ENCODE data around the gene EDNRB.

- no peak for TF ChIP-seq CTCF (IDR thresholded peaks at IDR 0.05)
- TF ChIP-seq ZFX (IDR thresholded peaks at IDR 0.05; ENCODE audit: borderline replicate concordance): no peak
Observed at GRCh38 chr13:77860507-77860981, 58.1 kb downstream of the EDNRB start.

Data from 22Rv1 (cell line).